KMS-11 (cell line): ENCODE results near the gene EIF2B2.

Source experiments
- H2AFZ ChIP-seq: fragments of 200-600 bp; sonication (generic); 2 replicates; pipeline ENCODE4 v1.6.1; 2016; ENCODE audit warnings: antibody characterized with exemption, mixed run types, low read depth
- H3K27ac ChIP-seq: fragments of 200-600 bp; sonication (generic); 2 replicates; pipeline ENCODE4 v1.6.1; 2016; ENCODE audit warnings: mild to moderate bottlenecking, mixed run types
- H3K27me3 ChIP-seq: fragments of 200-600 bp; sonication (generic); 2 replicates; pipeline ENCODE4 v1.6.1; 2017; ENCODE audit warnings: mild to moderate bottlenecking, low read depth, mixed run types, moderate library complexity; ENCODE audit not compliant: insufficient read depth
- H3K36me3 ChIP-seq: fragments of 200-600 bp; sonication (generic); 2 replicates; pipeline ENCODE4 v1.6.1; 2017; ENCODE audit warnings: mild to moderate bottlenecking, mixed run types; ENCODE audit not compliant: insufficient read depth
- H3K4me1 ChIP-seq: fragments of 200-600 bp; sonication (generic); 2 replicates; pipeline ENCODE4 v1.6.1; 2016; ENCODE audit warnings: mild to moderate bottlenecking, low read depth, mixed run types; ENCODE audit not compliant: poor library complexity, severe bottlenecking
- H3K4me2 ChIP-seq: fragments of 200-600 bp; sonication (generic); 2 replicates; pipeline ENCODE4 v1.7.0; 2016; ENCODE audit warnings: mild to moderate bottlenecking, mixed run types
- H3K4me3 ChIP-seq: fragments of 200-600 bp; sonication (generic); IDR thresholded peaks from 2 replicates; pipeline ENCODE4 v1.6.1; 2017; ENCODE audit warnings: low read depth, low read length, mixed read lengths; ENCODE audit not compliant: insufficient read depth
- H3K79me2 ChIP-seq: fragments of 200-600 bp; sonication (generic); 2 replicates; pipeline ENCODE4 v1.6.1; 2016; ENCODE audit warnings: low read depth, mixed run types; ENCODE audit not compliant: insufficient read depth
- H3K9ac ChIP-seq: fragments of 200-600 bp; sonication (generic); 2 replicates; pipeline ENCODE4 v1.6.1; 2016; ENCODE audit warnings: mild to moderate bottlenecking, mixed run types
- H4K20me1 ChIP-seq: fragments of 200-600 bp; sonication (generic); 2 replicates; pipeline ENCODE4 v1.6.1; 2016; ENCODE audit warnings: mild to moderate bottlenecking, mixed run types; ENCODE audit not compliant: insufficient read depth
- TF ChIP-seq, protein P1 (sequence below): fragments of 200-600 bp; sonication (generic); conservative IDR thresholded peaks from 2 replicates; pipeline ENCODE4 v1.6.1; 2017; ENCODE audit warnings: low read depth, mild to moderate bottlenecking, antibody characterized with exemption, low read length, moderate library complexity, mixed read lengths

EIF2B2 gene

DNA sequence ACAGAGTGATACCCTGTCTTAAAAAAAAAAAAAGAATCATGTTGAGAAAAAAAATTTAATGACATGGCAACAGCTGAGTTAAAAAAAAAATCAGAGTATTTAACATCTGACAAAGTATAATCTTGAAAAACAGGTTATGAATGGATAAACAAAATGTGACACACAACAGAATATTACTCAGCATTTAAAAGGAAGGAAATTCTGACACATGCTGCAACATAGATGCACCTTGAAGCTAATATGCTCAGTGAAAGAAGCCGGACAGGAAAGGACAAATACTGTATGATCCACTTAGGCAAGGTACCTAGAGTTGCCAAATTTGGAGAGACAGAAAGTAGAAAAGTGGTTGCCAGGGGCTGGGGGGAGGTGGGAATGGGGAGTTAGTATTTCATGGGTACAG is 19.4 kb upstream of the EIF2B2 start:
- Histone ChIP-seq H2AFZ (no peak overlapping the region), H3K4me3 (no peak overlapping the region), H3K27me3 (no peaks in the 10 kb centered on the region), H3K4me2 (no peak overlapping the region), H3K9ac (no peak overlapping the region), H3K79me2 (no peaks in the 10 kb centered on the region), H3K36me3 (no peaks in the 10 kb centered on the region), H3K27ac (no peak overlapping the region), H4K20me1 (no peaks in the 10 kb centered on the region), H3K4me1 (no peaks in the 10 kb centered on the region)
- TF ChIP-seq, protein P1, sequence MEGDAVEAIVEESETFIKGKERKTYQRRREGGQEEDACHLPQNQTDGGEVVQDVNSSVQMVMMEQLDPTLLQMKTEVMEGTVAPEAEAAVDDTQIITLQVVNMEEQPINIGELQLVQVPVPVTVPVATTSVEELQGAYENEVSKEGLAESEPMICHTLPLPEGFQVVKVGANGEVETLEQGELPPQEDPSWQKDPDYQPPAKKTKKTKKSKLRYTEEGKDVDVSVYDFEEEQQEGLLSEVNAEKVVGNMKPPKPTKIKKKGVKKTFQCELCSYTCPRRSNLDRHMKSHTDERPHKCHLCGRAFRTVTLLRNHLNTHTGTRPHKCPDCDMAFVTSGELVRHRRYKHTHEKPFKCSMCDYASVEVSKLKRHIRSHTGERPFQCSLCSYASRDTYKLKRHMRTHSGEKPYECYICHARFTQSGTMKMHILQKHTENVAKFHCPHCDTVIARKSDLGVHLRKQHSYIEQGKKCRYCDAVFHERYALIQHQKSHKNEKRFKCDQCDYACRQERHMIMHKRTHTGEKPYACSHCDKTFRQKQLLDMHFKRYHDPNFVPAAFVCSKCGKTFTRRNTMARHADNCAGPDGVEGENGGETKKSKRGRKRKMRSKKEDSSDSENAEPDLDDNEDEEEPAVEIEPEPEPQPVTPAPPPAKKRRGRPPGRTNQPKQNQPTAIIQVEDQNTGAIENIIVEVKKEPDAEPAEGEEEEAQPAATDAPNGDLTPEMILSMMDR, result no peak

DNA sequence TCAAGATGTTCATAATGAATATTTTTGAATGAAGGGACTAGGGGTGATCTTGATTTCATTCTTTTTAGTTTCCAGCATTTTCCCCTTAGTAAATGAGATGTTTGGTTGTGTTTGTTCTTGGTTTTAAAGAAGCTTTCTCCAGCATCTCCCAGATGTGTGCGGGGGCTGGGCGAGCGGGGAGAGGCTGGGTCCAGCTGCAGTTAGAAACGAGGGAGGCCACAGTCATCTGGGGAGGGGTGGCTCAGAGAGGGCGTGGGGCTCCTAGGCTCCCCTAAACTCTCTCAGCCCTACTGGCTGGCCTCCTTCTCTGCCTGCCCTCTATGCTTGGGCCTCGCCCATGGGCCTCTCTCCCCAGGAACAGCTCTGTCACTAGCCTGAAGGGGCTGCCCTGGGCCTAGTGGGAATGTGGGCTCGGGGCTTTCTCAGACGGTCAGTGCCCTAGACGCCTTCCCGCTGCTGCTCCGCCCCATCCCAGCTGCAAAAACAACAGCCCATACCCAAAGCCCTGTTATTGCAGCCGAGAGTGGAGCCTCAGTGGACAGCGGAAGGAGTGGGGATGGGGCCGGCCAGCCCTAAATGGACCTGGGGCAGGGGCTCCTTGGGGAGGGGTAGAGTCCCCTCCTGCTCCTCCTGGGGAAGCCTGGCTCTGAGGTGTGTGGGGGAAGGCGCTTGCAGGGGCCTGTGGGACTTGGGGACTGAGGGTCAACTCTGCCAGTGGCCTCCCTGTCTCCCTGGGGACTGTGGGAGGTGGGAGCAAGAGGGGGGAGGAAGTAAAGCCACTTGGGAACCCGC is 18.3 kb upstream of the EIF2B2 start:
- Histone ChIP-seq H3K79me2 (no peaks in the 10 kb centered on the region), H4K20me1 (no peaks in the 10 kb centered on the region), H2AFZ (no peak overlapping the region), H3K4me3 (no peak overlapping the region), H3K4me2 (no peak overlapping the region), H3K9ac (no peak overlapping the region), H3K4me1 (no peaks in the 10 kb centered on the region), H3K27ac (no peak overlapping the region), H3K36me3 (no peaks in the 10 kb centered on the region), H3K27me3 (no peaks in the 10 kb centered on the region)
- TF ChIP-seq, protein P1, result no peak

DNA sequence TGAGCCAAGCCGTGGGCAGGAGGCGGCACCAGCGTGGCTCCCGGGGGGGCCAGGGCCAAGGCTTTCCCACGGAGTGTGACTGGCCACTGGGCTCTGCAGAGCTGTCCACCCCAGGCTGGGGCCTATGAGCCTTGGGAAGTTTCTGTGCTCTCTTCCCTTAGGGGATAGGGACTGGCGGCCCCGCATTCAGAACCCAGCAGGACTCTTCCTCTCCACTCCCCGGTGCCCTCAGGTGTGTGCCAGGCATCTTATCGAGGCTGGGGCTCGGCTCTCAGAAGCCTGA is 17.8 kb upstream of the EIF2B2 start:
- Histone ChIP-seq H3K79me2 (no peaks in the 10 kb centered on the region), H4K20me1 (no peaks in the 10 kb centered on the region), H3K27me3 (no peaks in the 10 kb centered on the region), H3K27ac (no peak overlapping the region), H3K4me1 (no peaks in the 10 kb centered on the region), H3K36me3 (no peaks in the 10 kb centered on the region), H2AFZ (no peak overlapping the region), H3K4me3 (no peak overlapping the region), H3K9ac (no peak overlapping the region), H3K4me2 (no peak overlapping the region)
- TF ChIP-seq, protein P1, result no peak

DNA sequence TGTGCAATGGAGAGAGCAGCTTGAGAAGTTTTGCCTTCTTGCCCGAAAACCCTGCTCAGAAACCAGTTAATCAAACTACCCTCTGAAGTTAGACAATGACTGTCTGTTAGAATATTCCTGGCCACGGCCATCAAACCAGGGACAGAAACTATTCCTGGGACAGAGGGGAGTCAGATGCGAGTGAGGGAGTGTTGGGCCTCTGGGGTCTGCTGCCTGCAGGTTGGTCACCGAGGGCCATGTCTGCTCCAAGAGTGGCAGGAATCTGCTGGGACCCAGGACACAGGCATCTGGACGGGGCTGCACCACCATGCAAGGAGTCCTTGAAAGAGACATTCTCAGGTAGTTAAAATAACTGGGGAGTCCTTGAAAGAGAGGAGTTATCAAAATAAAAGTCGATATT is 16.9 kb upstream of the EIF2B2 start:
- H3K36me3 ChIP-seq, result no peaks in the 10 kb centered on the region
- H4K20me1 ChIP-seq, result no peaks in the 10 kb centered on the region
- no peaks in the 10 kb centered on the region for H3K4me1 ChIP-seq

More for the DNA sequence above, 16.9 kb upstream of the EIF2B2 start:
- no peak overlapping the region for H2AFZ ChIP-seq
- H3K79me2 ChIP-seq, result no peaks in the 10 kb centered on the region
- TF ChIP-seq, protein P1, result no peak
- H3K27me3 ChIP-seq, result no peaks in the 10 kb centered on the region
- H3K4me2 ChIP-seq, result no peak overlapping the region
- H3K9ac ChIP-seq, result no peak overlapping the region
- H3K4me3 ChIP-seq, result no peak overlapping the region
- H3K27ac ChIP-seq, result no peak overlapping the region
